HL-60 (cell line): ENCODE results near the gene CNPY2.

Experiments used
- DNase-seq, 2 experiments: peaks; one replicate each; pipeline ENCODE4 v3.0.0-alpha.2; 2010 to 2020; ENCODE audit warnings: low read depth in 1 of 2, low spot score in 1 of 2
- H3K27ac ChIP-seq: fragments of 250-450 bp; sonication (Bioruptor Pico); replicated peaks from 2 replicates; pipeline ENCODE4 v1.5.1; 2020; ENCODE audit warnings: mild to moderate bottlenecking, moderate library complexity
- H3K27me3 ChIP-seq: fragments of 250-450 bp; sonication (Bioruptor Pico); 2 replicates; pipeline ENCODE4 v1.5.1; 2021; ENCODE audit warnings: mild to moderate bottlenecking, moderate library complexity; ENCODE audit not compliant: insufficient read depth, poor library complexity, severe bottlenecking
- H3K4me3 ChIP-seq: replicated peaks from 2 replicates; pipeline ENCODE4 v1.5.1; 2011; ENCODE audit warnings: mild to moderate bottlenecking, control low read depth, low read length; ENCODE audit not compliant: insufficient read depth
- CTCF ChIP-seq: IDR thresholded peaks from one replicate; pipeline ENCODE4 v1.5.1; 2011; ENCODE audit warnings: low read length, control low read depth, inconsistent platforms; ENCODE audit not compliant: insufficient read depth
- GABPA ChIP-seq: IDR thresholded peaks from 2 replicates; pipeline ENCODE4 v1.6.1; 2012; ENCODE audit warnings: low read depth
- POLR2AphosphoS5 ChIP-seq: IDR thresholded peaks from 2 replicates; pipeline ENCODE4 v1.6.1; 2012; ENCODE audit warnings: low read depth
- SPI1 ChIP-seq: IDR thresholded peaks from 2 replicates; pipeline ENCODE4 v1.6.1; 2012; ENCODE audit warnings: low read depth, mild to moderate bottlenecking, borderline replicate concordance
- TF ChIP-seq, protein P1 (sequence below): IDR thresholded peaks from 2 replicates; pipeline ENCODE4 v1.6.1; 2012; ENCODE audit warnings: low read depth; ENCODE audit not compliant: insufficient replicate concordance

CNPY2 gene

GRCh38 chr12:56333197-56333678 lies 17.4 kb upstream of the CNPY2 start:
- Histone ChIP-seq H3K27ac (peak overlapping the region; percentile 97), H3K27me3 (no peaks in the 10 kb centered on the region), H3K4me3 (peak overlapping the region; percentile 64)
- DNase-seq = peak in 1 of 2 experiments; percentile 75
- TF ChIP-seq SPI1 (peak; percentile 56; the same call in 1 of the 2 replicates), CTCF (no peak)
- TF ChIP-seq, protein P1, sequence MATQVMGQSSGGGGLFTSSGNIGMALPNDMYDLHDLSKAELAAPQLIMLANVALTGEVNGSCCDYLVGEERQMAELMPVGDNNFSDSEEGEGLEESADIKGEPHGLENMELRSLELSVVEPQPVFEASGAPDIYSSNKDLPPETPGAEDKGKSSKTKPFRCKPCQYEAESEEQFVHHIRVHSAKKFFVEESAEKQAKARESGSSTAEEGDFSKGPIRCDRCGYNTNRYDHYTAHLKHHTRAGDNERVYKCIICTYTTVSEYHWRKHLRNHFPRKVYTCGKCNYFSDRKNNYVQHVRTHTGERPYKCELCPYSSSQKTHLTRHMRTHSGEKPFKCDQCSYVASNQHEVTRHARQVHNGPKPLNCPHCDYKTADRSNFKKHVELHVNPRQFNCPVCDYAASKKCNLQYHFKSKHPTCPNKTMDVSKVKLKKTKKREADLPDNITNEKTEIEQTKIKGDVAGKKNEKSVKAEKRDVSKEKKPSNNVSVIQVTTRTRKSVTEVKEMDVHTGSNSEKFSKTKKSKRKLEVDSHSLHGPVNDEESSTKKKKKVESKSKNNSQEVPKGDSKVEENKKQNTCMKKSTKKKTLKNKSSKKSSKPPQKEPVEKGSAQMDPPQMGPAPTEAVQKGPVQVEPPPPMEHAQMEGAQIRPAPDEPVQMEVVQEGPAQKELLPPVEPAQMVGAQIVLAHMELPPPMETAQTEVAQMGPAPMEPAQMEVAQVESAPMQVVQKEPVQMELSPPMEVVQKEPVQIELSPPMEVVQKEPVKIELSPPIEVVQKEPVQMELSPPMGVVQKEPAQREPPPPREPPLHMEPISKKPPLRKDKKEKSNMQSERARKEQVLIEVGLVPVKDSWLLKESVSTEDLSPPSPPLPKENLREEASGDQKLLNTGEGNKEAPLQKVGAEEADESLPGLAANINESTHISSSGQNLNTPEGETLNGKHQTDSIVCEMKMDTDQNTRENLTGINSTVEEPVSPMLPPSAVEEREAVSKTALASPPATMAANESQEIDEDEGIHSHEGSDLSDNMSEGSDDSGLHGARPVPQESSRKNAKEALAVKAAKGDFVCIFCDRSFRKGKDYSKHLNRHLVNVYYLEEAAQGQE = peak; percentile 54

DNA sequence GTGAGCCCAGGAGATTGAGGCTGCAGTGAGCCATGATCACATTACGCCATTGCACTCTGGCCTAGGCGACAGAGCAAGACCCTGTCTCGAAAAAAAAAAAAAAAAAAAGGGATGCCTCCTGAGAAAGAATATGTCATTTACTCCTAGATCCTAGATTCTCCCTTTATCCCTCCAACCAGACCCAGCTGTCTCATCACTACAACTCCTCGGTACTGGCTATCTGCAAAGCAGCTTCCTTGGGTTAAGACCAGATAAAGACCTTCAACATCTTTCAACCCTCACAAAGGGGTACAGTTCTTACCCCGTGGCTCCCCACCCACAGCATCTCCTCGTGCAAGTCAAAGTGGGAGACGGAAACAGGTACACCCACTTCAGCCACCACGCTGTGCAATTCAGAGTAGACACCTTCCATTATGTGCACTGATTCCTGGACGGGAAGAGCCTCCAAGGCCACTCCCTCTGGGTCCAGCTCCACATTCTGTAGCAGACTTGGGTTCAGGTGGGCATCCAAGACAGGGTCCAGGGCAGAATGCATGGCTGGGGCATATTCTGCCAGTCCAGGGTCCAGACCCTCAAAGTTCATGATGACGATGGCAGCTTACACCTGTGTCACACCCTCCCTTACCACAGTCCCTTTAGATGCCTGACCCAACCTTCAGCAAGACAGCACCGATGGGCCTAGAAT lies 16.9 kb upstream of the CNPY2 start:
- no peak for TF ChIP-seq POLR2AphosphoS5
- Histone ChIP-seq H3K4me3 (peak overlapping the region; percentile 64), H3K27me3 (no peaks in the 10 kb centered on the region), H3K27ac (peak overlapping the region; percentile 97)
- DNase-seq = no peak

- Histone ChIP-seq H3K4me3 (no peak overlapping the region), H3K27me3 (no peaks in the 10 kb centered on the region), H3K27ac (no peak overlapping the region)
- TF ChIP-seq SPI1 (no peak), POLR2AphosphoS5 (no peak), GABPA (no peak), CTCF (no peak)
- TF ChIP-seq, protein P1 = no peak
- DNase-seq = no peak
These were observed 15.2 kb upstream of the CNPY2 start for GRCh38 chr12:56330936-56331490.

- Histone ChIP-seq H3K27me3 (no peaks in the 10 kb centered on the region), H3K27ac (no peak overlapping the region), H3K4me3 (no peak overlapping the region)
- no peak for TF ChIP-seq CTCF
- no peak for TF ChIP-seq GABPA
- TF ChIP-seq POLR2AphosphoS5 = no peak
- no peak for TF ChIP-seq SPI1
- TF ChIP-seq, protein P1 = no peak
- DNase-seq = no peak
These were observed 10.7 kb upstream of the CNPY2 start for GRCh38 chr12:56326533-56326932.
